ENCODE measurements around the gene CLEC17A.

GRCh38 chr19:14577885-14578427, 4.9 kb upstream of the CLEC17A start:
- TF ChIP-seq CTCF (conservative IDR thresholded peaks at IDR 0.05; ENCODE audit: low read length) (peak; percentile 49), EZH2phosphoT487 (IDR thresholded peaks at IDR 0.05; ENCODE audit: borderline replicate concordance, low read depth, low read length) (no peak)

Data from OCI-LY7 (cell line).